Prostate gland (tissue), 2 donors: Measurements from ENCODE around the gene DCAF11. TPM values are rescaled to one million over a fixed set of nuclear protein-coding genes. Genes with fewer than 3 reads are reported as not detected.
A peak's percentile ranks its signal among the peaks of the same experiment; 100 is the strongest.

Experiments used
- DNase-seq: peaks from one replicate; pipeline ENCODE4 v3.0.0-alpha.2; 2019; ENCODE audit warnings: low spot score
- H3K27ac ChIP-seq, 2 donors: fragments of 200-600 bp; sonication (generic); 2 replicates each; pipeline ENCODE4 v1.5.1; 2017 to 2019
- H3K27me3 ChIP-seq: fragments of 200-600 bp; sonication (generic); replicated peaks from 2 replicates; pipeline ENCODE4 v1.5.1; 2019; ENCODE audit not compliant: insufficient read depth
- H3K36me3 ChIP-seq, 2 donors: fragments of 200-600 bp; sonication (generic); 1 replicate in 1 of 2; 2 replicates in 1 of 2; pipeline versions ENCODE4 v1.5.1 to v1.8.1; 2017 to 2019
- H3K4me1 ChIP-seq: fragments of 200-600 bp; sonication (generic); replicated peaks from 2 replicates; pipeline ENCODE4 v1.5.1; 2019
- H3K4me3 ChIP-seq, 2 donors: fragments of 200-600 bp; sonication (generic); 2 replicates each; pipeline ENCODE4 v1.5.1; 2017 to 2019
- H3K9me3 ChIP-seq: fragments of 200-600 bp; sonication (generic); 2 replicates; pipeline ENCODE4 v1.5.1; 2017
- POLR2A ChIP-seq: fragments of 450-650 bp; IDR thresholded peaks from one replicate; pipeline ENCODE4 v1.6.1; 2016; ENCODE audit warnings: antibody characterized with exemption, mild to moderate bottlenecking
- POLR2AphosphoS5 ChIP-seq: sonication (generic); formaldehyde crosslinking; IDR thresholded peaks from one replicate; pipeline ENCODE4 v1.6.1; 2017; ENCODE audit warnings: antibody characterized with exemption
- WGBS: methylation state at CpG from one replicate; pipeline ENCODE4 v1.1.5; 2018; 5-methylcytosine and 5-hydroxymethylcytosine counted together
- intact Hi-C: fragments of 100-400 bp; cut with DNase I; formaldehyde crosslinking; loops from one replicate; pipeline ENCODE4 v1.14.2; 2022
- total RNA-seq, 2 donors: library from RNA; depleted of rRNA; stranded (reverse); fragments of >200 nt; gene quantifications; one replicate each; pipeline ENCODE4 v1.1.0, GENCODE V29; 2016
- TF ChIP-seq, protein P1 (sequence below), 4 experiments: fragments of 200-600 bp in 2 of 4; fragments of 450-650 bp in 2 of 4; sonication (generic) in 2 of 4; IDR thresholded peaks; 1 replicate in 3 of 4; 2 replicates in 1 of 4; pipeline ENCODE4 v1.5.1; 2016 to 2019; ENCODE audit warnings: antibody characterized with exemption in 4 of 4, mild to moderate bottlenecking in 2 of 4, moderate library complexity in 2 of 4

DCAF11 gene
- total RNA-seq, 2 donors from 2014 or later, result 111 to 115 TPM

DNA sequence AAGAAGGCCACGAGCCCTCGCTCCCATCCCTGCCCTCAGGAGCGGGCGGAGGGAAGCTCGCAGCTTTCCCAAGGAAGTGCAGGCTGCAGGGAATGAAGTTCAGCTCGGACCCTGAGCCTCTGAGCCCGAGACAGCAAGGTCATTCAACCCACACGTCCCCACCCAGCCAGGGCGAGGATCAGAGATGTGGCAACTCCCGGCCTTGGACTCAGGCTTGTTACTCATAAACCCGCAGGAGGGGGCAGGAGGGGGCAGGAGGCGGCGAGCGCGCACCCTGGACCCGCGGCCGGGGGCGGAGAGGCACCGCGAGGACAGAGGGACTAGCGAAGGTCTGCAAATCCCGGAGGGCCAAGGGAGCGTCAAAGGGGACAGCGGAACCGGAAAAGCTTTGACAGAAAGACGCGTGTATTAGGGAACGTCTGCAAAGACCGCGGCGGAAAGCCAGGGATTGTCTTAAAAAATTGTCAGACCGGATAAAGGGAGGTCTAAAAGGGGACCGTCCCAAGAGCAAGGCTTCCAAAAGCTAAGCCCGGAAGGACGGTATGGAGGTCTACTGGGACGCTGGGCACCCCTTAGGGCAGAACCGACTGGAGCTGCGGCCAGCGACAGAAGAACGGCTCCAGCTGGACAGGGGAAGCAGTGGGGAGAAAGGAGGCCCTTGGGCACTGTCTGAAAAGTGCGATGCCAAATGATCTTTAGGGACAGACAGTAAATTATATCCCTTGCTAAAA, 611 bp upstream of the DCAF11 start:
- WGBS, result under 1% methylated on average over 42 of the region's 42 CpGs
- H3K27ac ChIP-seq, result peak overlapping the region; percentile 99
- peak overlapping the region; percentile 62 to 69 for H3K4me3 ChIP-seq
- H3K4me1 ChIP-seq, result peaks cover 4% of the 10 kb centered on the region
- peaks cover 2 to 7% of the 10 kb centered on the region in 2 donors for H3K36me3 ChIP-seq
- intact Hi-C loops, result loop anchor here (2.0 kb wide), 2 partner anchors 19 to 27 kb away; partner anchors contain the start of genes EMC9 and PCK2
- peak; percentile 75 for DNase-seq
- no peaks in the 10 kb centered on the region for H3K9me3 ChIP-seq
- TF ChIP-seq POLR2A, result peak; percentile 26
- no peak for TF ChIP-seq POLR2AphosphoS5
- no peaks in the 10 kb centered on the region for H3K27me3 ChIP-seq

DNA sequence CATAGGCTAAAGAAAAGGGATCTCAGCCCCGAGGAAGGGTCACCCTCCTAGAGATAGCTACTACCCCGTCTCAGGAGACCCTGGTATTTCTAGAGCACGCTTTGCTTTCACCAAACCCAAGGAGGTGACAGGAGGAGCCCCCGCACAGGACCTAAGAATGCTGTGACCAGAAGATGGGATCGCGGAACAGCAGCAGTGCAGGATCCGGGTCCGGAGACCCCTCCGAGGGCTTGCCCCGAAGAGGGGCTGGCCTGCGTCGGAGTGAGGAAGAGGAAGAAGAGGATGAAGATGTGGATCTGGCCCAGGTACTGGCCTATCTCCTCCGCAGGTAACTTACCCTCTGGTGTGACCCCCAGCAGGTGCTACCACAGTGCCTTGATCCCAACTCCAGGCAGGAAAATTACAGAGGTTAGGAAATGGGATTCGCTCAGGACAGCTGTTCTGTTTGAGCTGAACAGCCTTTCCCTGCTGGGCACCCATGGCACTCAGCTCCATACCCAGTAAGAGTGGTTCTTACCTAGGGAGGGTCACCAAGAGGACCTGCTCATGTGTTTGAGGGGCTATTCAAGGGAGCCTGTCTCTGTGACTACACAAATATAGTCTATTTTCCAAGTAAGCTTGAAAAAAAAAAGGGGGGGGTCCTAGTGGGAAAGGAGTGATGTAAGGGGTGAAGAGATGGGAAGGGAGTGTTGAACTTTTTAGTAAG, 998 bp downstream of the DCAF11 start:
- H3K4me3 ChIP-seq, result peak overlapping the region; percentile 62 to 69
- H3K27ac ChIP-seq, result peak overlapping the region; percentile 99
- no peak for TF ChIP-seq POLR2A
- no peak for TF ChIP-seq POLR2AphosphoS5
- TF ChIP-seq, protein P1, sequence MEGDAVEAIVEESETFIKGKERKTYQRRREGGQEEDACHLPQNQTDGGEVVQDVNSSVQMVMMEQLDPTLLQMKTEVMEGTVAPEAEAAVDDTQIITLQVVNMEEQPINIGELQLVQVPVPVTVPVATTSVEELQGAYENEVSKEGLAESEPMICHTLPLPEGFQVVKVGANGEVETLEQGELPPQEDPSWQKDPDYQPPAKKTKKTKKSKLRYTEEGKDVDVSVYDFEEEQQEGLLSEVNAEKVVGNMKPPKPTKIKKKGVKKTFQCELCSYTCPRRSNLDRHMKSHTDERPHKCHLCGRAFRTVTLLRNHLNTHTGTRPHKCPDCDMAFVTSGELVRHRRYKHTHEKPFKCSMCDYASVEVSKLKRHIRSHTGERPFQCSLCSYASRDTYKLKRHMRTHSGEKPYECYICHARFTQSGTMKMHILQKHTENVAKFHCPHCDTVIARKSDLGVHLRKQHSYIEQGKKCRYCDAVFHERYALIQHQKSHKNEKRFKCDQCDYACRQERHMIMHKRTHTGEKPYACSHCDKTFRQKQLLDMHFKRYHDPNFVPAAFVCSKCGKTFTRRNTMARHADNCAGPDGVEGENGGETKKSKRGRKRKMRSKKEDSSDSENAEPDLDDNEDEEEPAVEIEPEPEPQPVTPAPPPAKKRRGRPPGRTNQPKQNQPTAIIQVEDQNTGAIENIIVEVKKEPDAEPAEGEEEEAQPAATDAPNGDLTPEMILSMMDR (IDR thresholded peaks at IDR 0.05), result no peak
- DNase-seq, result no peak
- H3K4me1 ChIP-seq, result peaks cover 4% of the 10 kb centered on the region
- intact Hi-C loops, result loop anchor here (2.0 kb wide), 2 partner anchors 21 to 25 kb away; partner anchors contain the start of genes EMC9 and PCK2
- peaks cover 6 to 15% of the 10 kb centered on the region in 2 donors for H3K36me3 ChIP-seq
- no peaks in the 10 kb centered on the region for H3K9me3 ChIP-seq
- WGBS, result 2% methylated on average over 14 of the region's 14 CpGs
- no peaks in the 10 kb centered on the region for H3K27me3 ChIP-seq

DNA sequence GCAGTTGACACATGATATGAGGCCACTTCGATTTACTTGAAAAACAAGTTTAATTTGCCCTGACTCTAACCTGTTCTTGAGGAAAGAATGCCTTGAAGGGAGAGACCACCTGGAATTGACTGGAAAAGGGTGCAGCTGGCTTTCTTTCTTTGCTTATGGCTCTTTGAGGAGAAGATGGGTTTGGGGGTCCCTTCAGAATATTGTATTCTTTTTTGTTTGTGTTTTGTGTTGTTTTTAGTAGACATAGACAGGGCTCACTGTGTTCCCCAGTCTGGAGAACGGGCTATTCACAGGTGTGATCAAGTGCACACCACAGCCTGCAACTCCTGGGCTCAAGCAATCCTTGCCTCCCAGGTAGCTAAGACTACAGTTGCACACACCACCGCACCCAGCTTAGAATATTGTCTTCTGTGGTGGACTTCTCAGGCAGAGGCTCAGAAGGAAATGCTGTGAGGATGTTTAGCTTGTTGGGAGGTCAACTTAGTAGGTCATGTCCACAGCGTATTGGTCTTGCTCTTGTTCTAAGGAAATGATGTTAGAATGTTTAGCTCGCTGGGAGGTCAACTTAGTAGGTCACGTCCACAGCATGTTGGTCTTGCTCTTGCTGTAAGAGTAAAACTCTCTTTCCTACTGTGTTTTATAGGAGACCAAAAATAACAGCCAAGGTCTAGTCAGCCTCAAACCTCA, 1.7 kb downstream of the DCAF11 start:
- H3K4me3 ChIP-seq, result peak overlapping the region; percentile 62 to 69
- H3K27me3 ChIP-seq, result no peaks in the 10 kb centered on the region
- peaks cover 4% of the 10 kb centered on the region for H3K4me1 ChIP-seq
- H3K27ac ChIP-seq, result peak overlapping the region; percentile 99
- no peaks in the 10 kb centered on the region for H3K9me3 ChIP-seq
- peaks cover 11 to 22% of the 10 kb centered on the region in 2 donors for H3K36me3 ChIP-seq
- intact Hi-C loops, result no loop called here
- TF ChIP-seq POLR2AphosphoS5 (no peak), POLR2A (no peak)
- TF ChIP-seq, protein P1 (IDR thresholded peaks at IDR 0.05), result no peak
- DNase-seq, result no peak
- WGBS, result 72% methylated on average over 6 of the region's 6 CpGs

DNA sequence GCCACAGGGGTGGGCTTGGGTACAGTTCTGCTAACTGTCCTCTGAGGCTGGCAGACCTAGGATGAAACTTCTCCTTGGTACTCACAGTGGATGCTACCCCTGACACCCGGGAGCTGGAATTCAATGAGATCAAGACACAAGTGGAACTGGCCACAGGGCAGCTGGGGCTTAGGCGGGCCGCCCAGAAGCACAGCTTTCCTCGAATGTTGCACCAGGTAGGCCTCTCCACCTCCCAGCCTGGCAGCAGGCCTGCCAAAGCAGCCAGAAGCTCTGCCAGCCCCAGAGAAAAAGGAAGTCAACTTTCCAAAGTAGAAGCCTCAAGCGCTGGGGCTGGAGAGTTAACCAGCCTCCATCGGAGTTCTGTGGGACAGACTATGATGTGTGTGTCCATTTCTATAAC, 2.6 kb downstream of the DCAF11 start:
- H3K27ac ChIP-seq, result no peak overlapping the region
- peaks cover 16 to 30% of the 10 kb centered on the region in 2 donors for H3K36me3 ChIP-seq
- H3K27me3 ChIP-seq, result no peaks in the 10 kb centered on the region
- 85% methylated on average over 6 of the region's 6 CpGs for WGBS
- peaks cover 4% of the 10 kb centered on the region for H3K4me1 ChIP-seq
- no peaks in the 10 kb centered on the region for H3K9me3 ChIP-seq
- no peak overlapping the region for H3K4me3 ChIP-seq
- TF ChIP-seq POLR2AphosphoS5 (no peak), POLR2A (no peak)
- TF ChIP-seq, protein P1 (IDR thresholded peaks at IDR 0.05), result no peak
- intact Hi-C loops, result no loop called here
- no peak for DNase-seq

DNA sequence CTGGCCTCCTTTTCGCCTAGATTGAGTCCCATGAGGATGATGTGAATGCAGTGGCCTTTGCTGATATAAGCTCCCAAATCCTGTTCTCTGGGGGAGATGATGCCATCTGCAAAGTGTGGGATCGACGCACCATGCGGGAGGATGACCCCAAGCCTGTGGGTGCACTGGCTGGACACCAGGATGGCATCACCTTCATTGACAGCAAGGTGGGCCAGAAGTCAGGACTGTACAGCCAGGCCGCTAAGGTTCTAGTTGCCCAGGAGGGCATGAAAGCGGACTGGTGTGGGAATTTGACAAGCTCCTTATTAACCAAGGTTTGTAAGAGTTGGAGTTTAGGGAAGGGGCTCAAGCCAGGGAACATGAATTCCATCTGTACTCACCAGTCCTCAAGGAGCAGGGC, 5.1 kb downstream of the DCAF11 start:
- no peak for DNase-seq
- Histone ChIP-seq H3K9me3 (no peaks in the 10 kb centered on the region), H3K4me1 (peaks cover 4% of the 10 kb centered on the region), H3K36me3 (peaks cover 16 to 44% of the 10 kb centered on the region in 2 donors), H3K27me3 (no peaks in the 10 kb centered on the region), H3K27ac (no peak overlapping the region), H3K4me3 (no peak overlapping the region)
- 94% methylated on average over 6 of the region's 6 CpGs for WGBS
- intact Hi-C loops, result no loop called here
- TF ChIP-seq, protein P1 (IDR thresholded peaks at IDR 0.05), result no peak
- no peak for TF ChIP-seq POLR2A
- no peak for TF ChIP-seq POLR2AphosphoS5
